Stomach (tissue), 9 donors: ENCODE results near the gene PIAS3. TPM values are rescaled to one million over a fixed set of nuclear protein-coding genes. Genes with fewer than 3 reads are reported as not detected.

Experiments
- DNase-seq, 2 donors: peaks; one replicate each; pipeline versions ENCODE4 v3.0.0 to v3.0.0-alpha.2; 2013 to 2019
- H3K27ac ChIP-seq, 5 donors: fragments of 200-600 bp in 4 of 5; sonication (generic) in 4 of 5; one replicate each; pipeline ENCODE4 v1.5.1; 2013 to 2019; ENCODE audit warnings: mild to moderate bottlenecking in 1 of 5, moderate library complexity in 1 of 5
- H3K27me3 ChIP-seq, 3 donors: fragments of 200-600 bp; sonication (generic); one replicate each; pipeline ENCODE4 v1.5.1; 2017 to 2019; ENCODE audit warnings: mixed run types in 1 of 3
- H3K36me3 ChIP-seq, 4 donors: fragments of 200-600 bp; sonication (generic); 1 replicate in 3 of 4; 2 replicates in 1 of 4; pipeline ENCODE4 v1.5.1; 2016 to 2019
- H3K4me1 ChIP-seq, 4 donors: fragments of 200-600 bp; sonication (generic); one replicate each; pipeline ENCODE4 v1.5.1; 2016 to 2019
- H3K4me3 ChIP-seq, 4 donors: fragments of 200-600 bp; sonication (generic) in 3 of 4; one replicate each; pipeline ENCODE4 v1.5.1; 2016 to 2019; ENCODE audit warnings: mild to moderate bottlenecking in 1 of 4
- H3K9me3 ChIP-seq, 4 donors: fragments of 200-600 bp; sonication (generic); one replicate each; pipeline ENCODE4 v1.5.1; 2016 to 2019
- CTCF ChIP-seq, 7 experiments: fragments of 450-650 bp in 4 of 7; fragments of 200-600 bp in 3 of 7; sonication (generic) in 3 of 7; IDR thresholded peaks; one replicate each; pipeline ENCODE4 v1.5.1; 2016 to 2019; ENCODE audit warnings: antibody characterized with exemption in 7 of 7, control low read depth in 2 of 7, mild to moderate bottlenecking in 1 of 7
- EP300 ChIP-seq: sonication (generic); formaldehyde crosslinking; IDR thresholded peaks from one replicate; pipeline ENCODE4 v1.6.1; 2017; ENCODE audit warnings: antibody characterized with exemption
- POLR2A ChIP-seq, 4 donors: fragments of 450-650 bp; IDR thresholded peaks; one replicate each; pipeline ENCODE4 v1.6.1; 2016; ENCODE audit warnings: antibody characterized with exemption in 4 of 4, control low read depth in 2 of 4, mild to moderate bottlenecking in 1 of 4, moderate library complexity in 1 of 4
- POLR2AphosphoS5 ChIP-seq, 3 donors: sonication (generic); formaldehyde crosslinking; IDR thresholded peaks; one replicate each; pipeline ENCODE4 v1.6.1; 2016; ENCODE audit warnings: antibody characterized with exemption in 3 of 3
- WGBS, 5 donors: extraction: QIAGEN DNeasy Blood & Tissue Kit in 3 of 5; methylation state at CpG; one replicate each; pipeline versions ENCODE4 v1.1.5 to v1.1.7; 2013 to 2018; 5-methylcytosine and 5-hydroxymethylcytosine counted together
- intact Hi-C: fragments of 100-400 bp; cut with DNase I; formaldehyde crosslinking; loops from one replicate; pipeline ENCODE4 v1.15.1; 2023; ENCODE audit warnings: low total_unique reads
- polyA plus RNA-seq, 3 donors: library from polyadenylated mRNA; stranded (reverse); fragments of 200-250 nt; gene quantifications; one replicate each; pipeline ENCODE4 v1.2.3, GENCODE V29; 2013
- total RNA-seq, 5 donors: library from RNA; depleted of rRNA; stranded (reverse); fragments of >200 nt; gene quantifications; one replicate each; pipeline versions ENCODE4 v1.1.0 to v1.2.3, GENCODE V29; 2014 to 2016
- donor health status: healthy with polysubstance abuse.
- donor health status: Bipolar disorder and iron deficiency.
- donor health status: healthy.

PIAS3 gene
- total and polyA plus RNA-seq, 8 donors: 4.1 to 65.9 (median 24.1) TPM

GRCh38 chr1:145893306-145894055 lies 34.6 kb upstream of the PIAS3 start:
- TF ChIP-seq POLR2AphosphoS5 (IDR thresholded peaks at IDR 0.05) (no peak), EP300 (no peak), CTCF (IDR thresholded peaks at IDR 0.05) (no peak), POLR2A (IDR thresholded peaks at IDR 0.05) (no peak)

GRCh38 chr1:145892486-145893087 lies 33.7 kb upstream of the PIAS3 start:
- H3K27ac ChIP-seq: peak overlapping the region; percentile 88 to 97 (median 96)
- no peak overlapping the region for H3K4me3 ChIP-seq
- intact Hi-C loops: no loop called here
- H3K27me3 ChIP-seq: no peaks in the 10 kb centered on the region
- peak; percentile 70 to 79 for DNase-seq
- 20 to 38% (median 28%) methylated on average over 3 of the region's 3 CpGs for WGBS, 5 donors
- TF ChIP-seq POLR2A (IDR thresholded peaks at IDR 0.05) (no peak), CTCF (IDR thresholded peaks at IDR 0.05) (no peak), EP300 (no peak), POLR2AphosphoS5 (IDR thresholded peaks at IDR 0.05) (no peak)
- peaks cover 0 to 5% (median 0%) of the 10 kb centered on the region in 4 donors for H3K36me3 ChIP-seq
- no peaks in the 10 kb centered on the region for H3K9me3 ChIP-seq
- H3K4me1 ChIP-seq: peaks cover 29 to 46% (median 34%) of the 10 kb centered on the region in 4 donors

More at GRCh38 chr1:145893306-145894055, 34.6 kb upstream of the PIAS3 start:
- intact Hi-C loops: no loop called here
- no peak for DNase-seq
- no peaks in the 10 kb centered on the region for H3K9me3 ChIP-seq
- H3K27me3 ChIP-seq: no peaks in the 10 kb centered on the region
- H3K36me3 ChIP-seq: peaks cover 0 to 5% (median 0%) of the 10 kb centered on the region in 4 donors
- 73 to 88% (median 77%) methylated on average over 7 of the region's 7 CpGs for WGBS, 5 donors
- no peak overlapping the region for H3K4me3 ChIP-seq
- H3K4me1 ChIP-seq: peaks cover 29 to 42% (median 34%) of the 10 kb centered on the region in 4 donors
- peak overlapping the region; percentile 60 to 97 (median 93) for H3K27ac ChIP-seq

GRCh38 chr1:145891587-145892485 lies 33.0 kb upstream of the PIAS3 start:
- peak; percentile 97 to 98 for DNase-seq
- H3K27me3 ChIP-seq: no peaks in the 10 kb centered on the region
- peak overlapping the region; percentile 88 to 97 (median 96) for H3K27ac ChIP-seq
- WGBS, 5 donors: 5 to 8% (median 6%) methylated on average over 6 of the region's 6 CpGs
- peak overlapping the region in 1 of 4 donors; percentile 9 for H3K4me3 ChIP-seq
- TF ChIP-seq CTCF (IDR thresholded peaks at IDR 0.05) (peak in 6 of 7 experiments; percentile 81 to 99 (median 94)), POLR2A (IDR thresholded peaks at IDR 0.05) (no peak), EP300 (no peak), POLR2AphosphoS5 (IDR thresholded peaks at IDR 0.05) (peak; percentile 58 to 90 (median 84))
- intact Hi-C loops: no loop called here
- no peaks in the 10 kb centered on the region for H3K9me3 ChIP-seq
- peaks cover 37 to 53% (median 41%) of the 10 kb centered on the region in 4 donors for H3K4me1 ChIP-seq
- H3K36me3 ChIP-seq: peaks cover 0 to 1% (median 0%) of the 10 kb centered on the region in 4 donors

DNA sequence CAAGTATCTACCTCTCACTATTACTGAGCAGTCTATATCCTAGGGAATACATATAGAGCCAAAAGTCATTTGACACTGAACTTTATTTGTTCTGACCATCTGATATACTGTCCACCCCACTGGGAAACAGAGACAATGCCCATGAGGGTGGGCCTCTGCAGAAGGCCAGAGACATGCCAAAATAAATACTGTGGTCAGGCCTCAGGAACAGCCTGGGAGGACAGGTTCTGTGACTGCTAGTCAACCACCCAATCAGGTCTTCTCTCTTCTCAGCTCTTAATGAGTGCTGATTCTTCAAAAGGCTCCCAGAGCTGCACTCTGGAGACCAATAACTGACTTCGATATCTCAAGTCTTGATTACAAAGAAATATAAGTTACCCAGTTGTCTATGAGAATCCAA lies 32.3 kb upstream of the PIAS3 start:
- 23 to 45% (median 42%) methylated on average over 1 of the region's 1 CpG for WGBS, 5 donors
- peak; percentile 67 for DNase-seq
- Histone ChIP-seq H3K4me3 (peak overlapping the region in 1 of 4 donors; percentile 9), H3K27ac (peak overlapping the region; percentile 88 to 97 (median 96)), H3K4me1 (peaks cover 42 to 60% (median 48%) of the 10 kb centered on the region in 4 donors), H3K9me3 (no peaks in the 10 kb centered on the region), H3K36me3 (no peaks in the 10 kb centered on the region), H3K27me3 (no peaks in the 10 kb centered on the region)
- intact Hi-C loops: no loop called here
- TF ChIP-seq POLR2AphosphoS5 (IDR thresholded peaks at IDR 0.05): peak in 2 of 3 donors; percentile 22 to 58
- no peak for TF ChIP-seq POLR2A (IDR thresholded peaks at IDR 0.05)
